Fibroblast of pulmonary artery (primary cell): Measurements from ENCODE around the gene STK32A.

Experiments used
- DNase-seq: peaks from one replicate; pipeline ENCODE4 v3.0.0-alpha.2; 2010; ENCODE audit warnings: low read depth
- H3K4me3 ChIP-seq: replicated peaks from 2 replicates; pipeline ENCODE4 v1.5.1; 2011; ENCODE audit warnings: low read depth, mild to moderate bottlenecking, control low read depth, low read length, moderate library complexity
- TF ChIP-seq, protein P1 (sequence below): IDR thresholded peaks from 2 replicates; pipeline ENCODE4 v1.5.1; 2011; ENCODE audit warnings: mild to moderate bottlenecking, control low read depth, low read length, inconsistent platforms; ENCODE audit errors: missing control alignments

The STK32A gene

DNA sequence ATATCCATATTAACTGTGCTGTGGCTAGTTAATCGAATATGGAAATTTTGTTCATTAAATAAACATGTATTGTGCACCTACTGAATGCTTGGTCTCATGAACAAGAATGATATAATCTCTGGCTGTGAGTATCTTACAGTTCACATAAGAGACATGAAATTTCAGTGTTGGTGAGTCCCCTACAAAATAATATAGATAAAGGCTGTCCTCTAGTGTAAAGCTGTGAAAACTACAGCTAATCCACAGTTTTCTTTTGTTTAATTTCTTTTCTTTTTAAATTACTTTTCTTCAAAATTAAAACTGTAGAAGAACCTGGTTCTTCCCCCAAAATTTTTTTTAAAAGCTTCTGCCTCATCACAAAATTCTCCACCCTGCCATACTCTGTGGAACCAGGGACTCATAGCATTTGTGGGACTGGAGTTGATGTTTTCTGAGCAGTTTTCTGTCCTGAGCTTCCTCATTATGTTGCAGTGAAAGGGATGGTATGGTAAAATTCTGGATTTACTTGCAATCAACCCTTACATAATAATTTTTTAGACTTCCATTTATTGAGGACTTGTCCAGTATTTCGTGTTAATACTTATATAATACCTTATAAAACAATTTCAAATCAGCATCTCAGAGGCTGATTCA, 135.0 kb downstream of the STK32A start:
- TF ChIP-seq, protein P1, sequence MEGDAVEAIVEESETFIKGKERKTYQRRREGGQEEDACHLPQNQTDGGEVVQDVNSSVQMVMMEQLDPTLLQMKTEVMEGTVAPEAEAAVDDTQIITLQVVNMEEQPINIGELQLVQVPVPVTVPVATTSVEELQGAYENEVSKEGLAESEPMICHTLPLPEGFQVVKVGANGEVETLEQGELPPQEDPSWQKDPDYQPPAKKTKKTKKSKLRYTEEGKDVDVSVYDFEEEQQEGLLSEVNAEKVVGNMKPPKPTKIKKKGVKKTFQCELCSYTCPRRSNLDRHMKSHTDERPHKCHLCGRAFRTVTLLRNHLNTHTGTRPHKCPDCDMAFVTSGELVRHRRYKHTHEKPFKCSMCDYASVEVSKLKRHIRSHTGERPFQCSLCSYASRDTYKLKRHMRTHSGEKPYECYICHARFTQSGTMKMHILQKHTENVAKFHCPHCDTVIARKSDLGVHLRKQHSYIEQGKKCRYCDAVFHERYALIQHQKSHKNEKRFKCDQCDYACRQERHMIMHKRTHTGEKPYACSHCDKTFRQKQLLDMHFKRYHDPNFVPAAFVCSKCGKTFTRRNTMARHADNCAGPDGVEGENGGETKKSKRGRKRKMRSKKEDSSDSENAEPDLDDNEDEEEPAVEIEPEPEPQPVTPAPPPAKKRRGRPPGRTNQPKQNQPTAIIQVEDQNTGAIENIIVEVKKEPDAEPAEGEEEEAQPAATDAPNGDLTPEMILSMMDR: peak; percentile 67
- H3K4me3 ChIP-seq: no peak overlapping the region
- DNase-seq: peak; percentile 43

DNA sequence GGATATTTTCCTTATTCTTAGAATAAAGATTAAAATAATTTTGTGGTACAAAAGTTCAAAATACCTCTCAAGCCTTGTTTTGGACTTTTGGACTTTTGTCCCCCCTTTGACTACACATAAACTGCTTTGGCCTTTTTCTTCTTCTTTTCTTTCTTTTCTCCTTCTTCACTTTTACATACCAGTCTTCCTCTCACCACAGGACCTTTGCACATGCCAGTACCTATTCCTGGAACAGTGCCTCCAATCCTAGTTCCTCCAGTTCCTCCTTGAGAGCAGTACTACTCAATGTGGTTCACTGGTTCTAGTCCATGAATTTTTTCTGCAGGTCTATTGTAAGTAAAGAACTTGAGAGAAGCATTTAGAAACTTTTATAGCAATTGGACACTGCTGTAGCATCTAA, 136.5 kb downstream of the STK32A start:
- TF ChIP-seq, protein P1: no peak
- no peak overlapping the region for H3K4me3 ChIP-seq
- DNase-seq: no peak

DNA sequence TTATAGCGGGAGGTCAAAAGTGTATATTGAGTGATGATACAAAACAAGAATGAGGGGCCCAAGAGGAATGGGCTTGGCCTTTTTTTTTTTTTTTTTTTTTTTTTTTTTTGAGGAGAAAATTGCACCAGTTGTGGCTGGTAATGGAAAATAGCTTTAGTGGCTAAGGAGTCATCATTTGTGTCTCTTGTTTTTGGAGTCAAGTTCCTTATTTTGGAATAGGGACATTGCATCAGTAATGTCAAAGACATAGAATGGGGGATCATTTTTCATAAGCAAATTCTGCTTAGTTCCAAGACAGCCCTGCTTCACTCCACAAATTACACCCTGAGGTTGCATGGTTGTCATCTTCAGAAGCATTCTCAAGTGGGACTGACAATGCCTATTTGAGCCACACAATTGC, 137.4 kb downstream of the STK32A start:
- H3K4me3 ChIP-seq: no peak overlapping the region
- TF ChIP-seq, protein P1: no peak
- no peak for DNase-seq

DNA sequence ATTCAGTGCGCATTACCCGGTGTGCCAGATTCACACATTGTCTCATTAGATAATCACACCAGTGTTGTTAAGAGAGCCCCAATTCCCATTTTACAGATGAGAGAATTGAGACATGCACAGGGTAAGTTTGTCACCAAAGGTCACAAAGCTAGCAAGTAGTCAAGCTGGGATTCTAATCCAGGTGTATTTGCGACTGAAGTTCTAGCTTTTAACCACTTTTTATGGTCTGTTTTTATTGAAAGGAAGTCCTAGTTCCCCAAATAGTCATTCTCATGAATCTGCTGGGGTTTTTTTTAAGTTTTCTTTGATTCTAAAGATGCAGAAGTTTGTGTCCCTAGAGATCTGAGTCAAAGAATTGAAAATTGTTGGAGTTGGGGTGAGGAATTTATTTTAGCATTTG, 138.5 kb downstream of the STK32A start:
- no peak for DNase-seq
- H3K4me3 ChIP-seq: no peak overlapping the region
- TF ChIP-seq, protein P1: no peak

DNA sequence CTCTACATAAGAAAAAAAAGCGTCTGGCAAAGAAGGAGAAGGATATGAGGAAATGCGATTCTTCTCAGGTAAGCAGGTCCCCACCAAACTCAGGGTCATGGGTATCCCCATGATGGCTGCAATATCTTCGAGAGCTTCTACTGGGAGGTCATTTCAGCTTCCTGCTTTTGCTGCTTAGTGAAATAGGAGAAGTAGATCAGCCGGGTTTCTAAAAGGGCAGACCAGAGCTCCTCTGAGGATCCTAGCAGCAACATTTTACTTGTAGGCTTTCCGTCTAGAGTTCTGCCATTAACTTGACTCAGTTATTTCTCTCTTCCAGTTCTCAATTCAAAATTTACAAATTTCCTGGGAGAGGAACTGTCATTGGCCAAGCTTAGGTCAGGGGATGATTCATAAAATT, 140.3 kb downstream of the STK32A start:
- TF ChIP-seq, protein P1: no peak
- DNase-seq: no peak
- H3K4me3 ChIP-seq: no peak overlapping the region

DNA sequence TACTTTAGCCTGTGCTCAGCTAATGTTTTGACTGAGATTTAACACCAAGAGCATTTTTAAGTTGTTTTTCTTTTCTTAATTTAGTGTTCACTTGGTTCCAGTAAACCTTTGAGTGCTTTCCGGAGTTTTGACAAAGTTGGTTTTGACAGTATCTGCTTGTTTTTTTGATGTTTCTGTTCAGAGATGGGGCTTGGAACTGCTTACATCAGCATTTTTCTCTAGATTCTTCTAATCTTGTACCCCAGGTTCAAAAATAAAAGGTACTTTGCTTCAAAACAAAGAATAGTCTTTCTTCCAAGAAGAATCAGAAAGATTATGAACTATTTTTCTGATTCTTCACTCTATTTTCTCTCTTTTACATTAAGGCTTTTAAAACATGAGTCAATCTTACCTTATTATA, 142.9 kb downstream of the STK32A start:
- no peak for DNase-seq
- H3K4me3 ChIP-seq: no peak overlapping the region
- TF ChIP-seq, protein P1: no peak

DNA sequence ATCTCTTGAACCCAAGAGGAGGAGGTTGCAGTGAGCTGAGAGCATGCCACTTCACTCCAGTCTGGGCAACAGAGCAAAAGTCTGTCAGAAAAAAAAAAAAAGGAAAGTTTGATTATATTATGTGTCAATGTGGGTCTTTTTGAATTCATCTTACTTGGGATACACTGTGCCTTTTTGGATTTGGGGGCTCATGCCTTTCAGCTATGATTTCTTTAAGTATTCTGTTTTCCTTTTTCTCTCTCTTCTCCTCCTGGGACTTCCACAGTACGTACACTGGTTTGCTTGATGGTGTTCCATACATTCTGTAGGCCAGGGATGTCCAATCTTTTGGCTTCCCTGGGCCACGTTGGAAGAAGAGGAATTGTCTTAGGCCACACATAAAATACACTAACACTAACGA, 146.7 kb downstream of the STK32A start:
- no peak for DNase-seq
- H3K4me3 ChIP-seq: no peak overlapping the region
- TF ChIP-seq, protein P1: no peak
